Adrenal gland (tissue), 12 donors: Measurements from ENCODE around the gene CISTR. TPM values are rescaled to one million over a fixed set of nuclear protein-coding genes. Genes with fewer than 3 reads are reported as not detected.

Experiments used
- DNase-seq, 7 donors: peaks; one replicate each; pipeline ENCODE4 v3.0.0-alpha.2; 2019 to 2020
- H3K27ac ChIP-seq, 5 donors: fragments of 200-600 bp; sonication (generic) in 4 of 5; 1 replicate in 3 of 5; 2 replicates in 2 of 5; pipeline versions ENCODE4 v1.5.1 to v1.8.0; 2016 to 2020; ENCODE audit warnings: mild to moderate bottlenecking in 1 of 5
- H3K27me3 ChIP-seq: fragments of 200-600 bp; 2 replicates; pipeline ENCODE4 v1.8.0; 2021
- H3K36me3 ChIP-seq, 2 donors: fragments of 200-600 bp; replicated peaks in 1 of 2; 1 replicate in 1 of 2; 2 replicates in 1 of 2; pipeline versions ENCODE4 v1.5.1 to v1.8.0; 2018 to 2022
- H3K4me1 ChIP-seq, 2 donors: fragments of 200-600 bp; replicated peaks in 1 of 2; 1 replicate in 1 of 2; 2 replicates in 1 of 2; pipeline versions ENCODE4 v1.5.1 to v1.8.0; 2018 to 2021
- H3K4me3 ChIP-seq, 4 donors: fragments of 200-600 bp; sonication (generic) in 3 of 4; one replicate each; pipeline ENCODE4 v1.5.1; 2016 to 2018
- H3K9me3 ChIP-seq, 3 donors: fragments of 200-600 bp; sonication (generic) in 1 of 3; replicated peaks in 1 of 3; 1 replicate in 2 of 3; 2 replicates in 1 of 3; pipeline versions ENCODE4 v1.5.1 to v1.8.0; 2016 to 2021
- CTCF ChIP-seq, 6 experiments: fragments of 450-650 bp in 4 of 6; fragments of 200-600 bp in 2 of 6; sonication (generic) in 1 of 6; IDR thresholded peaks; 1 replicate in 5 of 6; 2 replicates in 1 of 6; pipeline versions ENCODE4 v1.5.1 to v1.8.0; 2016 to 2021; ENCODE audit warnings: antibody characterized with exemption in 6 of 6, mild to moderate bottlenecking in 2 of 6, moderate library complexity in 1 of 6
- POLR2A ChIP-seq, 2 donors: fragments of 450-650 bp; IDR thresholded peaks; one replicate each; pipeline ENCODE4 v1.6.1; 2017; ENCODE audit warnings: antibody characterized with exemption in 2 of 2, mild to moderate bottlenecking in 2 of 2, moderate library complexity in 1 of 2
- WGBS, 4 donors: extraction: QIAGEN DNeasy Blood & Tissue Kit in 2 of 4; methylation state at CpG; one replicate each; pipeline versions ENCODE4 v1.1.5 to v1.1.7; 2013 to 2017; 5-methylcytosine and 5-hydroxymethylcytosine counted together
- intact Hi-C, 2 donors: fragments of 100-400 bp; cut with DNase I; formaldehyde crosslinking; loops; one replicate each; pipeline versions ENCODE4 v1.14.1 to v1.15.0; 2022 to 2023
- polyA plus RNA-seq, 3 donors: library from polyadenylated mRNA; stranded (reverse); fragments of 200-250 nt in 2 of 3; fragments of 350-450 nt in 1 of 3; fragmentation: Illumina TruSeq in 1 of 3; extraction: RNeasy Lipid Tissue Mini Kit (QIAGEN cat#74804) in 1 of 3; gene quantifications; one replicate each; pipeline ENCODE4 v1.2.3, GENCODE V29; 2013 to 2014
- total RNA-seq, 9 donors: library from RNA; depleted of rRNA in 4 of 9; stranded (reverse); fragments of >200 nt in 4 of 9; fragments of 120-200 nt in 1 of 9; fragmentation: NEBNext Ultra II Directional in 1 of 9; extraction: Animal tissue kit (Norgen Biotek cat#: 25700) in 1 of 9; gene quantifications; one replicate each; pipeline versions ENCODE4 v1.1.0 to v1.2.4, GENCODE V29; 2013 to 2023
- donor health status: healthy with polysubstance abuse.
- donor health status: Bipolar disorder and iron deficiency.
- donor health status: DM: yes; HTN: yes; CAD: no.
- donor health status: DM: no; HTN: no; CAD: no.
- donor health status: DM: no; HTN: no; CAD: no.
- donor health status: DM: yes; HTN: yes; CAD: no.

The CISTR gene
- total and polyA plus RNA-seq, 12 donors = not detected

- TF ChIP-seq CTCF (IDR thresholded peaks at IDR 0.05) (no peak), POLR2A (IDR thresholded peaks at IDR 0.05) (no peak)
- Histone ChIP-seq H3K27me3 (peaks cover 34% of the 10 kb centered on the region), H3K4me3 (peak overlapping the region in 1 of 4 donors; percentile 59), H3K9me3 (no peaks in the 10 kb centered on the region), H3K36me3 (no peaks in the 10 kb centered on the region), H3K27ac (no peak overlapping the region), H3K4me1 (peaks cover 11 to 17% of the 10 kb centered on the region in 2 donors)
- no peak for DNase-seq
- intact Hi-C loops = no loop called here
- 61 to 76% (median 66%) methylated on average over 13 of the region's 13 CpGs for WGBS, 4 donors
Observed at GRCh38 chr12:53752192-53752601, 418 bp upstream of the CISTR start.

GRCh38 chr12:53750812-53751335, 905 bp downstream of the CISTR start:
- Histone ChIP-seq H3K36me3 (no peaks in the 10 kb centered on the region), H3K4me3 (peak overlapping the region in 2 of 4 donors; percentile 5 to 59), H3K9me3 (no peaks in the 10 kb centered on the region), H3K27me3 (peaks cover 34% of the 10 kb centered on the region), H3K27ac (no peak overlapping the region), H3K4me1 (peaks cover 11 to 16% of the 10 kb centered on the region in 2 donors)
- intact Hi-C loops = no loop called here
- TF ChIP-seq POLR2A (IDR thresholded peaks at IDR 0.05) (no peak), CTCF (IDR thresholded peaks at IDR 0.05) (no peak)
- 4 to 10% (median 6%) methylated on average over 20 to 36 of the region's 36 CpGs for WGBS, 4 donors
- DNase-seq = peak in 3 of 7 donors; percentile 21 to 45 (median 25)

GRCh38 chr12:53749986-53750811, 1.6 kb downstream of the CISTR start:
- Histone ChIP-seq H3K4me1 (peaks cover 11 to 16% of the 10 kb centered on the region in 2 donors), H3K9me3 (no peaks in the 10 kb centered on the region), H3K27ac (no peak overlapping the region), H3K36me3 (no peaks in the 10 kb centered on the region), H3K27me3 (peaks cover 34% of the 10 kb centered on the region), H3K4me3 (peak overlapping the region in 1 of 4 donors; percentile 5)
- TF ChIP-seq POLR2A (IDR thresholded peaks at IDR 0.05) = no peak
- no peak for TF ChIP-seq CTCF (IDR thresholded peaks at IDR 0.05)
- 35 to 51% (median 47%) methylated on average over 10 of the region's 10 CpGs for WGBS, 4 donors
- DNase-seq = no peak
- intact Hi-C loops = loop anchor here in 1 of 2 donors (10.0 kb wide), 1 partner anchor 205 kb away; no protein-coding TSS in a partner anchor

- DNase-seq = no peak
- peaks cover 11 to 16% of the 10 kb centered on the region in 2 donors for H3K4me1 ChIP-seq
- H3K27me3 ChIP-seq = peaks cover 36% of the 10 kb centered on the region
- H3K9me3 ChIP-seq = no peaks in the 10 kb centered on the region
- no peak overlapping the region for H3K4me3 ChIP-seq
- 22 to 48% (median 37%) methylated on average over 22 of the region's 22 CpGs for WGBS, 4 donors
- no peak for TF ChIP-seq POLR2A (IDR thresholded peaks at IDR 0.05)
- TF ChIP-seq CTCF (IDR thresholded peaks at IDR 0.05) = no peak
- no peak overlapping the region for H3K27ac ChIP-seq
- no peaks in the 10 kb centered on the region for H3K36me3 ChIP-seq
- intact Hi-C loops = loop anchor here in 1 of 2 donors (10.0 kb wide), 1 partner anchor 203 kb away; no protein-coding TSS in a partner anchor
Observed at GRCh38 chr12:53748072-53748840, 3.5 kb downstream of the CISTR start.
